Endothelial cell (in vitro differentiated cells): ENCODE data around the gene SAMHD1. TPM values are rescaled to one million over a fixed set of nuclear protein-coding genes. Genes with fewer than 3 reads are reported as not detected.

ENCODE experiments used
- DNase-seq: peaks from one replicate; pipeline ENCODE4 v3.0.0; 2021; ENCODE audit warnings: low spot score
- H3K27ac Mint-ChIP-seq: one replicate; pipeline ENCODE4 v1.8.0; 2021; ENCODE audit warnings: mixed read lengths, inconsistent platforms; ENCODE audit not compliant: unreplicated experiment
- H3K27me3 Mint-ChIP-seq: one replicate; pipeline ENCODE4 v1.8.0; 2021; ENCODE audit warnings: mild to moderate bottlenecking, moderate library complexity, mixed read lengths, inconsistent platforms; ENCODE audit not compliant: unreplicated experiment
- H3K36me3 Mint-ChIP-seq: one replicate; pipeline ENCODE4 v1.8.0; 2021; ENCODE audit warnings: mild to moderate bottlenecking, low read depth, mixed read lengths, inconsistent platforms; ENCODE audit not compliant: unreplicated experiment
- H3K4me1 Mint-ChIP-seq: one replicate; pipeline ENCODE4 v1.8.0; 2021; ENCODE audit warnings: mild to moderate bottlenecking, mixed read lengths, inconsistent platforms; ENCODE audit not compliant: unreplicated experiment
- H3K4me3 Mint-ChIP-seq: one replicate; pipeline ENCODE4 v1.8.0; 2021; ENCODE audit warnings: mild to moderate bottlenecking, mixed read lengths, inconsistent platforms; ENCODE audit not compliant: unreplicated experiment
- H3K9me3 Mint-ChIP-seq: one replicate; pipeline ENCODE4 v1.8.0; 2021; ENCODE audit warnings: mixed read lengths, inconsistent platforms; ENCODE audit not compliant: unreplicated experiment
- total RNA-seq: library from RNA; stranded (reverse); fragmentation: NEBNext Ultra II Directional; extraction: Animal tissue kit (Norgen Biotek cat#: 25700); gene quantifications from one replicate; pipeline ENCODE4 v1.2.1, GENCODE V29; 2021; ENCODE audit not compliant: unreplicated experiment
- TF ChIP-seq, protein P1 (sequence below): fragments of 200-600 bp; sonication (generic); IDR thresholded peaks from one replicate; pipeline ENCODE4 v1.5.0; 2021; ENCODE audit warnings: antibody characterized with exemption; ENCODE audit not compliant: unreplicated experiment

The SAMHD1 gene
- total RNA-seq, 1 donor from 2014 or later: 58.1 TPM

DNA sequence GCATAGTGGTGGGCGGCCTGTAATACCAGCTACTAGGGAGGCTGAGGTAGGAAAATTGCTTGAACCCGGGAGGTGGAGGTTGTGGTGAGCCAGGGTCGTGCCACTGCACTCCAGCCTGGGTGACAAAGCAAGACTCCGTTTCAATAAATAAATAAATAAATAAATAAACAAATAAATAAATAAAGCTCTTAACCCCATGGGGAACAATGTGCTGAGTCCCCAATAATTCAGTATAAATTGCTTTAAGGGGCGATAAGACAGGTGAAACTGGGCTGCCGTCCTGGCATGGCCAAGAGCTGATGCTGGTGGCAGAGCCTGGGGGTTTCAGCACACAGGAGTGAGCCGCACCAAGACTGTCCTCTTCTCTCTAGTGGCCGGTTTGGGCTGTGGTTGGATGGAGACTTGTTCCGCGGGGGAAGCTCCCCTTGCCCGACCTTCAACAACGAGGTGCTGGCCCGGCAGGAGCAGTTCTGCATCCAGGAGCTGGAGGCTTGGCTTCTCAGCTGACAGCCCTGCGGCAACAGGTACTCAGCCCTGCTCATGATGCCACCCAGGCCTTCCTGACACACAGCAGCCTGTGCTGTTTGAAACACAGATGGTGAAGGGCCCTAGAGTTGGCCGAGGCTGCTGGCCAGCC, 62.5 kb downstream of the SAMHD1 start:
- Mint-ChIP-seq H3K9me3 (no peaks in the 10 kb centered on the region), H3K27me3 (peaks cover 4% of the 10 kb centered on the region), H3K4me1 (peaks cover 5% of the 10 kb centered on the region), H3K36me3 (peaks cover 18% of the 10 kb centered on the region), H3K27ac (no peak overlapping the region), H3K4me3 (no peak overlapping the region)
- TF ChIP-seq, protein P1, sequence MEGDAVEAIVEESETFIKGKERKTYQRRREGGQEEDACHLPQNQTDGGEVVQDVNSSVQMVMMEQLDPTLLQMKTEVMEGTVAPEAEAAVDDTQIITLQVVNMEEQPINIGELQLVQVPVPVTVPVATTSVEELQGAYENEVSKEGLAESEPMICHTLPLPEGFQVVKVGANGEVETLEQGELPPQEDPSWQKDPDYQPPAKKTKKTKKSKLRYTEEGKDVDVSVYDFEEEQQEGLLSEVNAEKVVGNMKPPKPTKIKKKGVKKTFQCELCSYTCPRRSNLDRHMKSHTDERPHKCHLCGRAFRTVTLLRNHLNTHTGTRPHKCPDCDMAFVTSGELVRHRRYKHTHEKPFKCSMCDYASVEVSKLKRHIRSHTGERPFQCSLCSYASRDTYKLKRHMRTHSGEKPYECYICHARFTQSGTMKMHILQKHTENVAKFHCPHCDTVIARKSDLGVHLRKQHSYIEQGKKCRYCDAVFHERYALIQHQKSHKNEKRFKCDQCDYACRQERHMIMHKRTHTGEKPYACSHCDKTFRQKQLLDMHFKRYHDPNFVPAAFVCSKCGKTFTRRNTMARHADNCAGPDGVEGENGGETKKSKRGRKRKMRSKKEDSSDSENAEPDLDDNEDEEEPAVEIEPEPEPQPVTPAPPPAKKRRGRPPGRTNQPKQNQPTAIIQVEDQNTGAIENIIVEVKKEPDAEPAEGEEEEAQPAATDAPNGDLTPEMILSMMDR: no peak
- no peak for DNase-seq

DNA sequence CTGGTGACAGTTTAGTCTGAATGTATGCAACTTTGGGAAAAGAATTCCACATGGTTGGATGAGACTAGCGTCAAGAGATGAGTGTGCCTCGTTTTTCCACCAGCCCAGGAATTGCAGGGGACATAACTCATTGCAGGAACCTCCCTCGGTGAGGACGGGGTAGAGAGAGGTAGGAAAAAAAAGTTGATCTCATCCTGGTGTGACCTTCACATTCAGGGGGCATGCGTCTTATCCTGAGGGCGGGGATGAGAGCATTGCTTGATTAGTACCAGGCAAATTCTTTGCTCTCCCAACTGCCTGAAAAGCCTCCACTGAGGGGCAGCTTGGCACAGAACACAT, 63.8 kb downstream of the SAMHD1 start:
- Mint-ChIP-seq H3K9me3 (no peaks in the 10 kb centered on the region), H3K36me3 (peaks cover 18% of the 10 kb centered on the region), H3K4me1 (peaks cover 5% of the 10 kb centered on the region), H3K4me3 (no peak overlapping the region), H3K27ac (no peak overlapping the region), H3K27me3 (peaks cover 6% of the 10 kb centered on the region)
- DNase-seq: no peak
- TF ChIP-seq, protein P1: no peak

DNA sequence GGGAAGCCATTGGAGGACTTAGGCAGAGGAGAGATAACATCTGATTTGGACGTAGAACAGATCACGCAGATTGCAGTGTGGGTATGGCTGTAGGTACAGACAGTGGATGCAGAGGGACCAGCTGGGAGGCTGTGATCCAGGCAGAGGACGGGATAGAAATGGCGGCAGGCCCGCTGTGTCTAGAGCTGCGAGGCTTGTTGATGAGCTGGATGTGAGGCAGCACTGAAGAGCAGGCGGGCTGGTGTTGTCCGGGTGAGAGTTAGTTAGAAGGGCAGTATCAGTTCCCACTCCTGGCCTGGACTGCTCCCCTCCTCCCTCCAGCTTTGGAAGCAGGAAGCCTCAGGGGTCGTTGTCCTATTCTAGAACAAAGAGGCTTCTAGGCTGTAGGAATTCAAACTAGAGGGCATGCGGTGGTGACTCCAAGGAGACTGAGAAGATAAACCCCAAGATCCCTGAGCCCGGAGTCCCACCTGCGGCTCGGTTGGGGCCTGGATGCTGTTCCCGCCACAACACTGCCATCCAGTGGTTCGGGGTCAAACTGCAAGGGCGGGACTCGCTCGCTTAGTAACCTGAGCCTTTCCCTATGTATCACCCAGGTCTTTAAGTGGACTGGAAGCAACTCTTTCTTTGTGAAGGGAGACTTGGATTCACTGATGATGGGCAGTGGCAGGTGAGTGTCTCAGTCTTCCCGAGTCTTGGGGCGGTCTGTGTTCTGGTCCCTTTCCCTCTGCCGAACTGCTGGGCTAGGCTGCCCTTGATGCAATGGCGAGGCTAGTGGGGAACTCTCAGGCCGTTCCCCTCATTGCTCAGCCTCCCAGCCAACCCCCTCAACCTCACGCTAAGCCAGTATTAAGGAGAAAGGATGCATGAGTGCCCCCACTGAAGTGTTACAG, 64.4 kb downstream of the SAMHD1 start:
- no peak overlapping the region for H3K4me3 Mint-ChIP-seq
- H3K27ac Mint-ChIP-seq: no peak overlapping the region
- peak; percentile 88 for DNase-seq
- no peaks in the 10 kb centered on the region for H3K9me3 Mint-ChIP-seq
- H3K36me3 Mint-ChIP-seq: peaks cover 14% of the 10 kb centered on the region
- TF ChIP-seq, protein P1: peak; percentile 88
- peaks cover 6% of the 10 kb centered on the region for H3K27me3 Mint-ChIP-seq
- H3K4me1 Mint-ChIP-seq: peaks cover 5% of the 10 kb centered on the region

DNA sequence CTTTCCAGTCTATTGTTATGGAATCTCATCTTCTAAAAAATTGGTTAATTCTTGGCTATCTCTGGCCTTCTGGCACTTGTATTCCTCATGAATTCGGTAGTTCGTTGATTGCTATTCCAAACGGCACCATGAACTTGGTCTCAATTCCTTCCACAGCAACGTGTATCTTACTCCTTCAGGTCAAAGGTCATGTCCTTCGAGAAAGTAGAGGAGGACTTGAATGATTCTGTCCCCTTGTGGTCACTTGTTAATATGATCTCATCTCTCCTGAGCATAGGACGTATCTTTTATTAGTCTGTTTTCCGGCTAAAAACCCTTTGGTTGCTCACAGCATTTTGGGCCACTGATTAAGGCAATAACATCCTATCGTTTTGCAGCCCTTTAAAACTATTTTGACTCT, 66.2 kb downstream of the SAMHD1 start:
- DNase-seq: no peak
- Mint-ChIP-seq H3K9me3 (no peaks in the 10 kb centered on the region), H3K4me1 (peaks cover 3% of the 10 kb centered on the region), H3K27me3 (peaks cover 6% of the 10 kb centered on the region), H3K36me3 (peaks cover 8% of the 10 kb centered on the region), H3K27ac (no peak overlapping the region), H3K4me3 (no peak overlapping the region)
- TF ChIP-seq, protein P1: no peak
